IMR-90 (cell line): ENCODE results near the gene EHBP1. TPM values are rescaled to one million over a fixed set of nuclear protein-coding genes. Genes with fewer than 3 reads are reported as not detected.

Experiments
- ATAC-seq: fragments of 200-7000 bp; cut with Tn5 transposase; 2 replicates; pipeline ENCODE4 v1.9.1; 2020; ENCODE audit warnings: low read depth, mild to moderate bottlenecking, moderate library complexity
- BruUV-seq: library from RNA; stranded (reverse); fragments of 400-500 nt; replicated peaks from 2 replicates; lab custom pipeline; 2021; lab: Mats Ljungman, UMichigan
- CTCF ChIA-PET: fragments of 300-600 bp; formaldehyde crosslinking; extraction: SDS; loops from one replicate; lab custom pipeline; 2021; ENCODE audit warnings: antibody characterized with exemption; lab: Yijun Ruan, JAX
- POLR2A ChIA-PET: fragments of 300-600 bp; sonication (Branson Sonifier 250); formaldehyde crosslinking; loops from one replicate; lab custom pipeline; 2022; ENCODE audit warnings: antibody characterized with exemption; ENCODE audit not compliant: unreplicated experiment; lab: Charles Lee
- DNase-seq: peaks from one replicate; pipeline ENCODE4 v3.0.0; 2013
- H2AFZ ChIP-seq: replicated peaks from 2 replicates; pipeline ENCODE3; 2013; ENCODE audit warnings: low read length, mild to moderate bottlenecking; ENCODE audit not compliant: poor library complexity
- H2AK5ac ChIP-seq: 2 replicates; pipeline ENCODE4 v1.6.1; 2013; ENCODE audit warnings: low read depth, low read length, inconsistent platforms
- H2AK9ac ChIP-seq: replicated peaks from 2 replicates; pipeline ENCODE3; 2013; ENCODE audit warnings: mild to moderate bottlenecking, low read depth, low read length, moderate library complexity; ENCODE audit not compliant: poor library complexity
- H2BK120ac ChIP-seq: 2 replicates; pipeline ENCODE4 v1.6.1; 2013; ENCODE audit warnings: low read depth, low read length, inconsistent platforms
- H2BK15ac ChIP-seq: 3 replicates; pipeline ENCODE4 v1.6.1; 2013; ENCODE audit warnings: low read depth, low read length, inconsistent platforms
- H2BK20ac ChIP-seq: 2 replicates; pipeline ENCODE4 v1.6.1; 2013; ENCODE audit warnings: low read depth, mild to moderate bottlenecking, inconsistent platforms, low read length, moderate library complexity
- H2BK5ac ChIP-seq: 2 replicates; pipeline ENCODE4 v1.6.1; 2013; ENCODE audit warnings: mild to moderate bottlenecking, low read depth, low read length, inconsistent platforms; ENCODE audit not compliant: poor library complexity, severe bottlenecking
- H3K14ac ChIP-seq: replicated peaks from 2 replicates; pipeline ENCODE4 v1.6.1; 2013; ENCODE audit warnings: low read depth, low read length, inconsistent platforms
- H3K18ac ChIP-seq: 2 replicates; pipeline ENCODE4 v1.6.1; 2013; ENCODE audit warnings: low read depth, low read length, control low read depth
- H3K23ac ChIP-seq: 2 replicates; pipeline ENCODE4 v1.6.1; 2013; ENCODE audit warnings: low read depth, low read length, inconsistent platforms
- H3K27ac ChIP-seq: 2 replicates; pipeline ENCODE4 v1.5.1; 2013; ENCODE audit warnings: mild to moderate bottlenecking, control low read depth, low read length; ENCODE audit not compliant: insufficient read depth
- H3K27me3 ChIP-seq: 2 replicates; pipeline ENCODE4 v1.6.1; 2013; ENCODE audit warnings: low read length; ENCODE audit not compliant: control insufficient read depth, insufficient read depth
- H3K36me3 ChIP-seq: 2 replicates; pipeline ENCODE4 v1.6.1; 2013; ENCODE audit warnings: low read length, mixed read lengths; ENCODE audit not compliant: control insufficient read depth, insufficient read depth
- H3K4ac ChIP-seq: 2 replicates; pipeline ENCODE4 v1.6.1; 2013; ENCODE audit warnings: low read depth, low read length, inconsistent platforms
- H3K4me1 ChIP-seq: 2 replicates; pipeline ENCODE4 v1.6.1; 2013; ENCODE audit warnings: low read length, mixed read lengths; ENCODE audit not compliant: control insufficient read depth, insufficient read depth
- H3K4me2 ChIP-seq: 2 replicates; pipeline ENCODE4 v1.6.1; 2013; ENCODE audit warnings: low read depth, mild to moderate bottlenecking, control low read depth, low read length, moderate library complexity
- H3K4me3 ChIP-seq: 2 replicates; pipeline ENCODE4 v1.5.1; 2013; ENCODE audit warnings: low read depth, mild to moderate bottlenecking, control low read depth, low read length, moderate library complexity; ENCODE audit not compliant: insufficient read depth
- H3K56ac ChIP-seq: 2 replicates; pipeline ENCODE4 v1.6.1; 2013; ENCODE audit warnings: low read length, inconsistent platforms; ENCODE audit not compliant: insufficient read depth; ENCODE audit errors: extremely low read depth
- H3K79me1 ChIP-seq, 2 experiments: 2 replicates each; pipeline ENCODE4 v1.6.1; 2013; ENCODE audit warnings: low read length in 2 of 2, inconsistent platforms in 1 of 2, low read depth in 1 of 2
- H3K9ac ChIP-seq: 2 replicates; pipeline ENCODE4 v1.6.1; 2013; ENCODE audit warnings: low read depth, low read length, control low read depth
- H3K9me1 ChIP-seq: 2 replicates; pipeline ENCODE4 v1.6.1; 2013; ENCODE audit warnings: low read length, inconsistent platforms; ENCODE audit not compliant: insufficient read depth
- H3K9me3 ChIP-seq: 2 replicates; pipeline ENCODE4 v1.6.1; 2013; ENCODE audit warnings: low read length; ENCODE audit not compliant: control insufficient read depth, insufficient read depth
- H4K20me1 ChIP-seq: 2 replicates; pipeline ENCODE4 v1.6.1; 2013; ENCODE audit warnings: low read length, inconsistent platforms; ENCODE audit not compliant: insufficient read depth
- H4K5ac ChIP-seq: 2 replicates; pipeline ENCODE4 v1.6.1; 2013; ENCODE audit warnings: mild to moderate bottlenecking, low read depth, low read length, control low read depth
- H4K8ac ChIP-seq, 2 experiments: 2 replicates each; pipeline ENCODE4 v1.6.1; 2013; ENCODE audit warnings: low read depth in 2 of 2, low read length in 2 of 2, control low read depth in 1 of 2, inconsistent platforms in 1 of 2
- H4K91ac ChIP-seq: 2 replicates; pipeline ENCODE4 v1.6.1; 2013; ENCODE audit warnings: low read depth, low read length, inconsistent platforms; ENCODE audit not compliant: insufficient read depth
- MXI1 ChIP-seq: IDR thresholded peaks from 2 replicates; pipeline ENCODE4 v1.6.1; 2012; ENCODE audit warnings: low read depth, mild to moderate bottlenecking, low read length, moderate library complexity, borderline replicate concordance
- RAD21 ChIP-seq: IDR thresholded peaks from 2 replicates; pipeline ENCODE4 v1.6.1; 2012; ENCODE audit warnings: low read length, improper control_type of control experiment
- RCOR1 ChIP-seq: IDR thresholded peaks from 2 replicates; pipeline ENCODE4 v1.6.1; 2012; ENCODE audit warnings: mild to moderate bottlenecking, low read length, improper control_type of control experiment; ENCODE audit not compliant: insufficient replicate concordance
- WGBS, 2 experiments: methylation state at CpG; one replicate each; pipeline versions ENCODE4 v1.1.5 to v1.1.7; 2013; ENCODE audit warnings: missing lambda C conversion rate in 2 of 2; ENCODE audit not compliant: insufficient read length in 1 of 2; ENCODE audit errors: extremely low coverage in 2 of 2; 5-methylcytosine and 5-hydroxymethylcytosine counted together
- dilution Hi-C: fragments of 300-500 bp; cut with HindIII; formaldehyde crosslinking; loops from one replicate; pipeline ENCODE4 v1.14.3; 2018; ENCODE audit warnings: low sequenced_read_pairs; ENCODE audit not compliant: unreplicated experiment
- in situ Hi-C: fragments of 300-500 bp; cut with MboI; formaldehyde crosslinking; loops from 3 replicates; pipeline ENCODE4 v1.14.3; 2019; ENCODE audit warnings: low sequenced_read_pairs, inconsistent platforms, mixed read lengths
- intact Hi-C: fragments of 100-400 bp; cut with micrococcal nuclease; formaldehyde crosslinking; loops from 2 replicates; pipeline ENCODE4 v1.10.0; 2022
- polyA plus RNA-seq, 3 experiments: library from polyadenylated mRNA; depleted of rRNA; stranded (reverse); fragments of >200 nt; gene quantifications; 2 replicates each; pipeline ENCODE4 v1.2.3, GENCODE V29; 2012; ENCODE audit warnings: low replicate concordance in 1 of 3
- total RNA-seq: library from RNA; depleted of rRNA; stranded (reverse); fragments of >200 nt; gene quantifications from 2 replicates; pipeline ENCODE4 v1.2.3, GENCODE V29; 2012

EHBP1 gene
- total and polyA plus RNA-seq, 2 of the 4 experiments (the other 2 are of a cell fraction) = 28.3 to 44.4 TPM

DNA sequence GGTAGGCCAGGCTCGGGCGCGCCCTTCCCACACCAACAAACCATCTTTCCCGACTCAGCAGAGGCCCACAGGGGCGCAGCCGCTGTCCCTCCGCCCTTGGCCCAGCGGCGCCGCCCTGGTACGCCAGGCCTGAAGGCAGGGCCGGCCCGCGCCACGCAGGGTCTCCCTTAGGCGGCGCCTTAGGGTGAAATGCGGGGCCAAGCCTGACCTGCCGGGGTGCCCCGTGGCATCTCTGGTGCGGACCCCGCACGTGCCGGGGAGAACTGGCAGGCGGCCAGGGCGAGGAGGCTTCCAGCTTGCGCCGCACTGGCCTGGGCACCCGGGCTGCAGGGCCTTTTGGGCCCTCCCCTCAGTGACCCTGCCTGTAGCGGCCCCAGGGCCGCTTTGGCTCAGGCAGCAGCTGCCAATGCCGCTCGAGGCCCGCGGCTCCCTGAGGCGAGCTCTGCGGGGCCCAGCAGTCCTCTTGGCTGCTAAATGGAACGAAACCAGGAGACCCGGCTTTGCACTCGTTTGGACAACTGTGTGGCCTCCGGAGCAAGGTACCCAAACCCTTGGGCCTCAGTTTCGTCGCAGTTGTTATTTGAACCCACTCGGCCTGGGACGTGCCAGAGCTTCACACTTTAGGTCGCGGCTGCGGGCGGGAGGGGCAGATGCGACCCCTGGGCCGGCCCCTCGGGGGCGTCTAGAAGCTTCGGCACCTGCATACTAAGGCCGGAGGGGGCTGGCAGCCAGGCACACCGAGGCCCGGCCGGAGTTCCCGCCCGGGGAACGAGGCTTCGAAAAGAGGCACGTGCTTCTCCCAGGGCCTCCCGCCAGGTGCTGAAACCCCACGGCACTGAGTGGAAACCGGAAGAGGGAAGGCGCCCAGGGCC is 353.6 kb downstream of the EHBP1 start:
- TF ChIP-seq RCOR1 (no peak), RAD21 (no peak), MXI1 (no peak)
- CTCF ChIA-PET = no interaction called here
- Histone ChIP-seq H3K4ac (no peak overlapping the region), H3K18ac (no peak overlapping the region), H2BK5ac (no peak overlapping the region), H3K9ac (no peak overlapping the region), H3K36me3 (no peaks in the 10 kb centered on the region), H2AK9ac (no peak overlapping the region), H3K9me1 (peaks cover 3% of the 10 kb centered on the region; the same call in 1 of the 2 replicates), H3K56ac (no peak overlapping the region), H3K23ac (no peak overlapping the region), H2BK120ac (no peak overlapping the region), H4K91ac (no peak overlapping the region), H3K79me1 (no peaks in the 10 kb centered on the region), H3K27ac (no peak overlapping the region), H3K14ac (no peak overlapping the region), H3K27me3 (peaks cover 69% of the 10 kb centered on the region), H4K20me1 (peaks cover 10% of the 10 kb centered on the region; the same call in 1 of the 2 replicates), H3K4me1 (peaks cover 2% of the 10 kb centered on the region; the same call in 1 of the 2 replicates), H3K4me3 (no peak overlapping the region), H2BK15ac (no peak overlapping the region), H2AFZ (peak overlapping the region; percentile 36), H2AK5ac (no peak overlapping the region), H3K9me3 (peaks cover 17% of the 10 kb centered on the region; the same call in 1 of the 2 replicates), H2BK20ac (no peak overlapping the region), H4K5ac (no peak overlapping the region), H4K8ac (no peak overlapping the region), H3K4me2 (no peak overlapping the region)
- 6% methylated on average over 24 of the region's 67 CpGs; no CpG with 5 or more reads in 1 of the 2 experiments for WGBS, 2 experiments
- ATAC-seq (peak; percentile 8; the same call in 1 of the 2 replicates), DNase-seq (no peak)
- POLR2A ChIA-PET = no interaction called here
- BruUV-seq = no TSS peak
- in situ Hi-C loops = no loop called here
- intact Hi-C loops = no loop called here
- dilution Hi-C loops = no loop called here
